Upper lobe of left lung (tissue), 4 donors: ENCODE data around the gene MDN1.

Source experiments
- POLR2A ChIP-seq, 4 donors: fragments of 450-650 bp; IDR thresholded peaks; one replicate each; pipeline ENCODE4 v1.5.1; 2016 to 2017; ENCODE audit warnings: antibody characterized with exemption in 4 of 4, mild to moderate bottlenecking in 2 of 4
- POLR2AphosphoS5 ChIP-seq, 2 donors: sonication (generic); formaldehyde crosslinking; IDR thresholded peaks; one replicate each; pipeline ENCODE4 v1.5.1; 2017; ENCODE audit warnings: antibody characterized with exemption in 2 of 2
- TF ChIP-seq, protein P1 (sequence below), 6 experiments: fragments of 450-650 bp in 4 of 6; fragments of 200-600 bp in 2 of 6; sonication (generic) in 2 of 6; IDR thresholded peaks; one replicate each; pipeline ENCODE4 v1.5.1; 2016 to 2019; ENCODE audit warnings: antibody characterized with exemption in 6 of 6

DNA sequence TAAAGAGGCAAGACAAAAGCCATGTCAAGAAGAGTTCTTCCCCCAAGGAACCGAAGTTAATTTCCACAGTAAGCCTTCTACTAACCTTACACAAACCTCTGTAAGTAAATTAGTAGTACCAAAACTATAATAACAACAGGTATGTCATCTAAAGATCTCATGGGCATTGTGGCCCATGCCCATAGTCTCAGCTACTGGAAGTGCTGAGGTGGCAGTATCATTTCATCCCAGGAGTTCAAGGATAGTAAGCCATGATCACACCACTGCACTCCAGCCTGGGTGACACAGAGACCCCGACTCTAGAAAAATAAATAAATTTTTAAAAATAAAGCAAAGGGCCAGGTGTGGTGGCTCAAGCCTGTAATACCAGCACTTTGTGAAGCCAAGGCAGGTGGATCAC, 29.2 kb downstream of the MDN1 start:
- TF ChIP-seq POLR2AphosphoS5 (IDR thresholded peaks at IDR 0.05) (no peak), POLR2A (IDR thresholded peaks at IDR 0.05) (no peak)
- TF ChIP-seq, protein P1, sequence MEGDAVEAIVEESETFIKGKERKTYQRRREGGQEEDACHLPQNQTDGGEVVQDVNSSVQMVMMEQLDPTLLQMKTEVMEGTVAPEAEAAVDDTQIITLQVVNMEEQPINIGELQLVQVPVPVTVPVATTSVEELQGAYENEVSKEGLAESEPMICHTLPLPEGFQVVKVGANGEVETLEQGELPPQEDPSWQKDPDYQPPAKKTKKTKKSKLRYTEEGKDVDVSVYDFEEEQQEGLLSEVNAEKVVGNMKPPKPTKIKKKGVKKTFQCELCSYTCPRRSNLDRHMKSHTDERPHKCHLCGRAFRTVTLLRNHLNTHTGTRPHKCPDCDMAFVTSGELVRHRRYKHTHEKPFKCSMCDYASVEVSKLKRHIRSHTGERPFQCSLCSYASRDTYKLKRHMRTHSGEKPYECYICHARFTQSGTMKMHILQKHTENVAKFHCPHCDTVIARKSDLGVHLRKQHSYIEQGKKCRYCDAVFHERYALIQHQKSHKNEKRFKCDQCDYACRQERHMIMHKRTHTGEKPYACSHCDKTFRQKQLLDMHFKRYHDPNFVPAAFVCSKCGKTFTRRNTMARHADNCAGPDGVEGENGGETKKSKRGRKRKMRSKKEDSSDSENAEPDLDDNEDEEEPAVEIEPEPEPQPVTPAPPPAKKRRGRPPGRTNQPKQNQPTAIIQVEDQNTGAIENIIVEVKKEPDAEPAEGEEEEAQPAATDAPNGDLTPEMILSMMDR (IDR thresholded peaks at IDR 0.05), result no peak
